ENCODE results near the gene GLIS2.

The GLIS2 gene

DNA sequence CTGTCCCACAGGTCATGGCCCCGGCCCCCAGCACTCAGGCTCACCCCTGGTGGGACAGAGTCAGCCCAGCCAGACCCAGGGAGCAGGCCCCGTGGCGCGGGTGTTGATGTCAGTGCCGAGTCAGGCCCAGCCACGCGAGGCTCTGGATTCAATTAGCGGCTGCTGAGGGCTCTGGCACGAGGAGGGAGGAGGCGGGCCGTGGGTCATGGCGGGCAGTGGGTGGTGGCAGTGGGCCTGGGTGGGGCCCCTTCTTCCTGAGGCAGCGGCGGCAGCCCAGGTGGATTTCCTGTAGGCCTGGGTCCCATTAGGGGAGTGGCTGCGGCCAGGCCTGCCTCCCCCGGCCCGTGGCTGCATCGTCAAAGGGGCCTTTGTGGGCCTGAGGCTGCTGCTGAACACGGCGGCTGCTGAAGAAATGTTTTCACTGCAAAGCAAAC, 68.7 kb downstream of the GLIS2 start:
- Histone ChIP-seq H3K4me3 (replicated peaks; ENCODE audit: insufficient read depth, low read length) (no peak overlapping the region), H3K27ac (replicated peaks) (no peak overlapping the region), H3K27me3 (ENCODE audit: insufficient read depth, poor library complexity, severe bottlenecking) (no peaks in the 10 kb centered on the region)
- TF ChIP-seq SPI1 (IDR thresholded peaks at IDR 0.05; ENCODE audit: borderline replicate concordance, low read depth) (no peak), POLR2AphosphoS5 (IDR thresholded peaks at IDR 0.05; ENCODE audit: low read depth) (no peak), GABPA (IDR thresholded peaks at IDR 0.05; ENCODE audit: low read depth) (no peak)
- TF ChIP-seq, protein P1, sequence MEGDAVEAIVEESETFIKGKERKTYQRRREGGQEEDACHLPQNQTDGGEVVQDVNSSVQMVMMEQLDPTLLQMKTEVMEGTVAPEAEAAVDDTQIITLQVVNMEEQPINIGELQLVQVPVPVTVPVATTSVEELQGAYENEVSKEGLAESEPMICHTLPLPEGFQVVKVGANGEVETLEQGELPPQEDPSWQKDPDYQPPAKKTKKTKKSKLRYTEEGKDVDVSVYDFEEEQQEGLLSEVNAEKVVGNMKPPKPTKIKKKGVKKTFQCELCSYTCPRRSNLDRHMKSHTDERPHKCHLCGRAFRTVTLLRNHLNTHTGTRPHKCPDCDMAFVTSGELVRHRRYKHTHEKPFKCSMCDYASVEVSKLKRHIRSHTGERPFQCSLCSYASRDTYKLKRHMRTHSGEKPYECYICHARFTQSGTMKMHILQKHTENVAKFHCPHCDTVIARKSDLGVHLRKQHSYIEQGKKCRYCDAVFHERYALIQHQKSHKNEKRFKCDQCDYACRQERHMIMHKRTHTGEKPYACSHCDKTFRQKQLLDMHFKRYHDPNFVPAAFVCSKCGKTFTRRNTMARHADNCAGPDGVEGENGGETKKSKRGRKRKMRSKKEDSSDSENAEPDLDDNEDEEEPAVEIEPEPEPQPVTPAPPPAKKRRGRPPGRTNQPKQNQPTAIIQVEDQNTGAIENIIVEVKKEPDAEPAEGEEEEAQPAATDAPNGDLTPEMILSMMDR (IDR thresholded peaks at IDR 0.05; ENCODE audit: insufficient read depth, low read length) = no peak
- TF ChIP-seq, protein P2, sequence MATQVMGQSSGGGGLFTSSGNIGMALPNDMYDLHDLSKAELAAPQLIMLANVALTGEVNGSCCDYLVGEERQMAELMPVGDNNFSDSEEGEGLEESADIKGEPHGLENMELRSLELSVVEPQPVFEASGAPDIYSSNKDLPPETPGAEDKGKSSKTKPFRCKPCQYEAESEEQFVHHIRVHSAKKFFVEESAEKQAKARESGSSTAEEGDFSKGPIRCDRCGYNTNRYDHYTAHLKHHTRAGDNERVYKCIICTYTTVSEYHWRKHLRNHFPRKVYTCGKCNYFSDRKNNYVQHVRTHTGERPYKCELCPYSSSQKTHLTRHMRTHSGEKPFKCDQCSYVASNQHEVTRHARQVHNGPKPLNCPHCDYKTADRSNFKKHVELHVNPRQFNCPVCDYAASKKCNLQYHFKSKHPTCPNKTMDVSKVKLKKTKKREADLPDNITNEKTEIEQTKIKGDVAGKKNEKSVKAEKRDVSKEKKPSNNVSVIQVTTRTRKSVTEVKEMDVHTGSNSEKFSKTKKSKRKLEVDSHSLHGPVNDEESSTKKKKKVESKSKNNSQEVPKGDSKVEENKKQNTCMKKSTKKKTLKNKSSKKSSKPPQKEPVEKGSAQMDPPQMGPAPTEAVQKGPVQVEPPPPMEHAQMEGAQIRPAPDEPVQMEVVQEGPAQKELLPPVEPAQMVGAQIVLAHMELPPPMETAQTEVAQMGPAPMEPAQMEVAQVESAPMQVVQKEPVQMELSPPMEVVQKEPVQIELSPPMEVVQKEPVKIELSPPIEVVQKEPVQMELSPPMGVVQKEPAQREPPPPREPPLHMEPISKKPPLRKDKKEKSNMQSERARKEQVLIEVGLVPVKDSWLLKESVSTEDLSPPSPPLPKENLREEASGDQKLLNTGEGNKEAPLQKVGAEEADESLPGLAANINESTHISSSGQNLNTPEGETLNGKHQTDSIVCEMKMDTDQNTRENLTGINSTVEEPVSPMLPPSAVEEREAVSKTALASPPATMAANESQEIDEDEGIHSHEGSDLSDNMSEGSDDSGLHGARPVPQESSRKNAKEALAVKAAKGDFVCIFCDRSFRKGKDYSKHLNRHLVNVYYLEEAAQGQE (IDR thresholded peaks at IDR 0.05; ENCODE audit: insufficient replicate concordance, low read depth) = no peak
- no peak for DNase-seq (ENCODE audit: low read depth in 1 of 2, low spot score in 1 of 2)

DNA sequence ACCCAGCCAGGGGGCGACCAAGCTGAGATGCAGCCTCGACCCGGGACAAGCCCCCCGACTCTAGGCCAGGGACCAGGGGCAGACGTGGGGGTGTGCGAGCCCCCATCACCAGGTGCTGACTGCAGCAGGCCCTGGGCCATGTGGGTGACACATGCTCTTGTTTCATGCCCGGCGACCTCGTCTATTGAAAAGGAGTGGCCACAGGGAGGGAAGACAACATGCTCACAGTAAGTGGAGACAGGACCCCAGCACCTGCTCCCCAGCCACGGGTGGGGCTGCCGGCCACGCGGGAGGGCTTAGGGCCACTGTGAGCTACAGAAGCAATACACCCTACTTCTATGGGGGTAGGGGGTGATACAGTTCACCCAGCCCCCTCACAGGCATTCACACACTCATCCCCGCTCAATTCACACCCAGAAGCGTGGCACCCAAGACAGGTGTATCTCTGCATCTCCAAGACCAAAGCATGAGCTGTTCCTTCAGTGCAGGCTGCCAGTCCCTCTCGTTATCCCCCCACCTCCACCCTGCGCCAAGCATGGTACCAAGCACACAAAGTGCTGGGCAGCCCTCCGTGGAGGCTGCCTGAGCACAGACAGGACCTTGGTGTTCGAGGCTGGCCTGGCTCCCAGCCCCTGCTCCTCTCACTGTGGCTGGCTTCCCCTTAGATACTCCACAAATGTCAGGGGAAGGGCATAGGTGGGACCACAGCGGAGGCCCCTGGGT, 69.4 kb downstream of the GLIS2 start:
- DNase-seq (ENCODE audit: low read depth in 1 of 2, low spot score in 1 of 2) = no peak
- no peak overlapping the region for H3K4me3 ChIP-seq (replicated peaks; ENCODE audit: insufficient read depth, low read length)

DNA sequence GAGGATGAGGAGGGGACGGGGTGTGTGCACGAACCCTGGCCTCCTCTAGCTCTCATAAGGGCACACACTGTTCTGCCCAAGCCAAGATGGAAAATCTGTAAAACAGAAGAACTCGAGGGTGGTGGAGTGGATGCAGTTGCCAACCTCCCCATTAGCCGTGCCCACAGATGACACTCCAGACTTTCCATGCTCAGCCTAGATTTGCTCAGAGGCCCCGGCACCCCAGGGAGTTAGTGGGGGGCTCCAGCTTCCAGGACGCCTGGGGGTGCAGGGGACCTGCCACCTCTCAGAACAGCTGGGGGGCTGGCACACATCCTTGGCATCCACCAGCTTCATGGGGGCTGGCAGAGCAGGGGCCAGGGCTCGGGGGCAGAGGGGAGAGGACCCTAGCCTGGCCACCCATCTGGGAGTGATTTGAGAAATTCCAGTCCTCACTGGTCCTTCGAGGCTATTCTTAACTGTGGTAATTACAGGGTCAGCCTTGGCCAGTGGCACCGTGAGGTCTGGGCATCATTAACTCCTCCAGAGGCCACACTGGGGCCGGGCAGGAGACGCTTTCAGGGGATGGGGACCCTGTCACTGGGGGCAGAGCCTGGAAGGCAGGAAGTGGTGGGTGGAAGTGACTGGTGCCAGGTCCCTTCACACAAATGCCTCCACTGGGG, 70.1 kb downstream of the GLIS2 start:
- Histone ChIP-seq H3K4me3 (replicated peaks; ENCODE audit: insufficient read depth, low read length) (no peak overlapping the region), H3K27me3 (ENCODE audit: insufficient read depth, poor library complexity, severe bottlenecking) (no peaks in the 10 kb centered on the region), H3K27ac (replicated peaks) (no peak overlapping the region)
- no peak for TF ChIP-seq GABPA (IDR thresholded peaks at IDR 0.05; ENCODE audit: low read depth)
- no peak for TF ChIP-seq SPI1 (IDR thresholded peaks at IDR 0.05; ENCODE audit: borderline replicate concordance, low read depth)
- TF ChIP-seq, protein P1 (IDR thresholded peaks at IDR 0.05; ENCODE audit: insufficient read depth, low read length) = no peak
- TF ChIP-seq, protein P2 (IDR thresholded peaks at IDR 0.05; ENCODE audit: insufficient replicate concordance, low read depth) = no peak
- no peak for TF ChIP-seq POLR2AphosphoS5 (IDR thresholded peaks at IDR 0.05; ENCODE audit: low read depth)
- DNase-seq (ENCODE audit: low read depth in 1 of 2, low spot score in 1 of 2) = no peak

More for the DNA sequence above, 69.4 kb downstream of the GLIS2 start:
- Histone ChIP-seq H3K27me3 (ENCODE audit: insufficient read depth, poor library complexity, severe bottlenecking) (no peaks in the 10 kb centered on the region), H3K27ac (replicated peaks) (no peak overlapping the region)
- TF ChIP-seq, protein P2 (IDR thresholded peaks at IDR 0.05; ENCODE audit: insufficient replicate concordance, low read depth) = no peak
- TF ChIP-seq, protein P1 (IDR thresholded peaks at IDR 0.05; ENCODE audit: insufficient read depth, low read length) = no peak
- TF ChIP-seq POLR2AphosphoS5 (IDR thresholded peaks at IDR 0.05; ENCODE audit: low read depth) (no peak), GABPA (IDR thresholded peaks at IDR 0.05; ENCODE audit: low read depth) (no peak), SPI1 (IDR thresholded peaks at IDR 0.05; ENCODE audit: borderline replicate concordance, low read depth) (no peak)

Measured in HL-60 (cell line).